Smooth muscle cell of bladder (primary cell): ENCODE measurements around the gene GJD3. TPM values are rescaled to one million over a fixed set of nuclear protein-coding genes. Genes with fewer than 3 reads are reported as not detected.

ENCODE experiments used
- total RNA-seq: library from RNA; depleted of rRNA; stranded (reverse); fragments of >200 nt; gene quantifications from 2 replicates; pipeline ENCODE4 v1.2.3, GENCODE V29; 2014

Gene GJD3
- 1.8 and 2.0 TPM in 2 replicates for total RNA-seq

GRCh38 chr17:40364121-40364861, at the start of gene GJD3:
GJD3 (minus strand) TSS chr17:40364737; CDS start chr17:40363815, 922 bp downstream.

Other genes with a start within 250 kb of the GJD3 start
- 30.2 and 38.6 TPM in 2 replicates for gene MSL1, start 242.8 kb downstream of the GJD3 start, total RNA-seq
- gene CASC3, start 224.2 kb downstream of the GJD3 start, total RNA-seq, result 19.1 and 20.8 TPM in 2 replicates
- gene RAPGEFL1, start 187.3 kb downstream of the GJD3 start, total RNA-seq, result 1.00 and 1.8 TPM in 2 replicates
- gene WIPF2, start 145.4 kb downstream of the GJD3 start, total RNA-seq, result 3.6 and 4.6 TPM in 2 replicates
- gene CDC6, start 76.9 kb downstream of the GJD3 start, total RNA-seq, result 1.4 and 1.8 TPM in 2 replicates
- gene RARA, start 55.6 kb downstream of the GJD3 start, total RNA-seq, result 4.7 and 6.9 TPM in 2 replicates
- gene TOP2A, start 53.2 kb upstream of the GJD3 start, total RNA-seq, result 9.9 and 11.4 TPM in 2 replicates
- gene IGFBP4, start 78.7 kb upstream of the GJD3 start, total RNA-seq, result 450 and 539 TPM in 2 replicates
- under 0.01 TPM in 2 replicates for gene TNS4, start 136.9 kb upstream of the GJD3 start, total RNA-seq
- under 0.01 and 0.09 TPM in 2 replicates for gene CCR7, start 200.7 kb upstream of the GJD3 start, total RNA-seq